ENCODE results near the gene ARHGAP26. TPM values are rescaled to one million over a fixed set of nuclear protein-coding genes. Genes with fewer than 3 reads are reported as not detected.
A peak's percentile ranks its signal among the peaks of the same experiment; 100 is the strongest.

The ARHGAP26 gene
- total and polyA plus RNA-seq, 12 donors, result 7.5 to 45.8 (median 37.2) TPM

GRCh38 chr5:142847898-142848790 lies 78.0 kb downstream of the ARHGAP26 start:
- DNase-seq (no peak), ATAC-seq (no peak)
- no peaks in the 10 kb centered on the region for H3K27me3 ChIP-seq
- H3K36me3 ChIP-seq, result no peaks in the 10 kb centered on the region
- intact Hi-C loops (cut with DNase I), result no loop called here
- H3K9me3 ChIP-seq, result no peaks in the 10 kb centered on the region
- H3K4me3 ChIP-seq, result no peak overlapping the region
- WGBS, 2 donors, result 96 to 98% methylated on average over 7 of the region's 7 CpGs
- TF ChIP-seq, protein P1, sequence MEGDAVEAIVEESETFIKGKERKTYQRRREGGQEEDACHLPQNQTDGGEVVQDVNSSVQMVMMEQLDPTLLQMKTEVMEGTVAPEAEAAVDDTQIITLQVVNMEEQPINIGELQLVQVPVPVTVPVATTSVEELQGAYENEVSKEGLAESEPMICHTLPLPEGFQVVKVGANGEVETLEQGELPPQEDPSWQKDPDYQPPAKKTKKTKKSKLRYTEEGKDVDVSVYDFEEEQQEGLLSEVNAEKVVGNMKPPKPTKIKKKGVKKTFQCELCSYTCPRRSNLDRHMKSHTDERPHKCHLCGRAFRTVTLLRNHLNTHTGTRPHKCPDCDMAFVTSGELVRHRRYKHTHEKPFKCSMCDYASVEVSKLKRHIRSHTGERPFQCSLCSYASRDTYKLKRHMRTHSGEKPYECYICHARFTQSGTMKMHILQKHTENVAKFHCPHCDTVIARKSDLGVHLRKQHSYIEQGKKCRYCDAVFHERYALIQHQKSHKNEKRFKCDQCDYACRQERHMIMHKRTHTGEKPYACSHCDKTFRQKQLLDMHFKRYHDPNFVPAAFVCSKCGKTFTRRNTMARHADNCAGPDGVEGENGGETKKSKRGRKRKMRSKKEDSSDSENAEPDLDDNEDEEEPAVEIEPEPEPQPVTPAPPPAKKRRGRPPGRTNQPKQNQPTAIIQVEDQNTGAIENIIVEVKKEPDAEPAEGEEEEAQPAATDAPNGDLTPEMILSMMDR (IDR thresholded peaks at IDR 0.05), result no peak
- H3K4me1 ChIP-seq, result peaks cover 30 to 96% (median 78%) of the 10 kb centered on the region in 9 donors
- peak overlapping the region in 1 of 10 donors; percentile 37 for H3K27ac ChIP-seq

DNA sequence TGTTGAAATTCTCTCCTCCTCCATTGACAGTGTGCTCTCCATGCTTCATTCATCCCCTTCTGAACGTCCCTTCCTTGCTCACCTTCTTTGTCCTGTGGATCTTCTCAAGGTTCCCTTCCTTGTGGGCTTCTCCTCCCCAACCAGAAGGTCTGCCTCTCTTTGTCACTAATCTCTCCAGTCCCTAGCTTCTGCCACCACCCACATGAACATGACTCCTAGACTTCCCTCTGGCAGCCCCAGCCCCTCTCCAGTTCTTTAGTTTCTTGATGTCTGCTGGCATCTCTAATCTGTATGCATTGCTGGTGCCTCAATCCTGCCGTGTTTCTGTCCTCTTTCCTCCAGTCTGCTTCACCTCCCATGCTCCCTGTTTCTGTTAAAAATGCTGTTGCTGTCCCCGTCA lies 79.3 kb downstream of the ARHGAP26 start:
- H3K4me3 ChIP-seq, result no peak overlapping the region
- H3K36me3 ChIP-seq, result no peaks in the 10 kb centered on the region
- DNase-seq, result no peak
- TF ChIP-seq, protein P1 (IDR thresholded peaks at IDR 0.05), result no peak
- 88 to 89% methylated on average over 3 of the region's 3 CpGs for WGBS, 2 donors
- H3K9me3 ChIP-seq, result no peaks in the 10 kb centered on the region
- H3K27me3 ChIP-seq, result no peaks in the 10 kb centered on the region
- no peak for ATAC-seq
- H3K27ac ChIP-seq, result no peak overlapping the region
- H3K4me1 ChIP-seq, result peaks cover 32 to 93% (median 81%) of the 10 kb centered on the region in 9 donors
- intact Hi-C loops (cut with DNase I), result no loop called here

DNA sequence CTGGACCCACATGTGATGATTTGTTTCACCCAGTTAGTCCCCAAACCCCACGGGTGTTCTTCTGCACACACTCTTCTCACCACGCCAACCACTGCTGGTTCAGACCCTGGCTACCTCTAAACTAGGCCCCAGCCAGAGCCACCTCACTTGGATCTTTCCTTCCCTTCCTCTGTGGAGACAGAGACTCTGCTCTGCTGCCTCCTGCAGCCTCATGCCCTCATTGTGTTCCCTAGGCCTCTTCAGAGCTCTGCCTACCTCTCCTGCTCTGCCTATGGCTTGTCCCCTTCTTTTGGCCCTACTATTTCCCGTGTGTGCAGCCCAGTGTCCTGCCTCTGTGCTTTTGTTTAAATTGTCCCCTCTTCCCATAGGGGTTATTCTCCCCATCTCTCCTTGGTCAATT lies 79.7 kb downstream of the ARHGAP26 start:
- TF ChIP-seq, protein P1 (IDR thresholded peaks at IDR 0.05), result no peak
- 87 to 88% methylated on average over 3 of the region's 3 CpGs for WGBS, 2 donors
- peaks cover 30 to 89% (median 80%) of the 10 kb centered on the region in 9 donors for H3K4me1 ChIP-seq
- ATAC-seq (no peak), DNase-seq (no peak)
- no peak overlapping the region for H3K4me3 ChIP-seq
- no peak overlapping the region for H3K27ac ChIP-seq
- no peaks in the 10 kb centered on the region for H3K27me3 ChIP-seq
- no peaks in the 10 kb centered on the region for H3K36me3 ChIP-seq
- intact Hi-C loops (cut with DNase I), result no loop called here
- H3K9me3 ChIP-seq, result no peaks in the 10 kb centered on the region

DNA sequence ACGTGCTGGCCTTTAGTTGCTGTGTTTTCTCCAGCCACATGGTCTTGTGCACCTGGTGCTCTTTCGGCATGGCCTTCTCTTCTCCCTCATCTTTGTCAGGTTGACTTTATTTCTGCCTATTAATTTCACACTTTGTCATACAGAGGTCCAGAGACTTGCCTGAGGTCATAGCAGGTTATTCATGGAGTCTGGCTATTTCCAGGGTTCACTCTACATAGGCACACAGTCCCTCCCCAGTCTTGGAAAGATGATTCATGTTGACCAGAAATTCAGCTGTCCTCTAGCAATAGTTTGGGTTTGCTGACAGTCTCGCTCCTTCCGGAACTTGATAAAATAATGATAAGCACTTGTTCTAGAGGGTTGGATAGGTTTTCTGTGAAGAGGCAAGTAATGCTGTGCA lies 81.6 kb downstream of the ARHGAP26 start:
- ATAC-seq, result peak in 1 of 8 donors; percentile 40
- WGBS, 2 donors, result 81 to 82% methylated on average over 4 of the region's 4 CpGs
- DNase-seq, result no peak
- intact Hi-C loops (cut with DNase I), result no loop called here
- Histone ChIP-seq H3K4me1 (peaks cover 12 to 79% (median 63%) of the 10 kb centered on the region in 9 donors), H3K27ac (no peak overlapping the region), H3K27me3 (no peaks in the 10 kb centered on the region), H3K9me3 (no peaks in the 10 kb centered on the region), H3K36me3 (no peaks in the 10 kb centered on the region), H3K4me3 (no peak overlapping the region)
- TF ChIP-seq, protein P1 (IDR thresholded peaks at IDR 0.05), result no peak

Data from heart right ventricle (tissue), 16 donors.